ENCODE results near the gene PRICKLE2. TPM values are rescaled to one million over a fixed set of nuclear protein-coding genes. Genes with fewer than 3 reads are reported as not detected.

PRICKLE2 gene
- total RNA-seq, 1 experiment from 2014 or later = not detected

DNA sequence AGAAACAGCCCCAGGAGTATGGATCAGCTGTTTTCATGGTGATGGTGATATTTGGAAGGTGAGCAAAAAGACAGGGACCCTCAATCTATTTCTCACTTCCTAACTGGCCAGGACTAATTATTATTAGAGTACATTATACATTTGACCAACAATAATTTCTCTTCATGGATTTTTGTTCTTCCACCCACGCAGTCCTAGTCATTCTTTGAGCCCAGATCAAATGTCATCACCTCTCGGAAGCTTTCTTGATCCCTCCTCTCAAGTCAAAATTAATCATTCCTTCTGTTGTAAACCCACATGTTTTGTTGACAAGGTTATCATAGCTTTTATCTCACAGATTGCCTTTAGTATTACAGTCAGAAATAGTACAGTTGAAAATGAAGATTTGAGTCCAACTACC lies 29.2 kb upstream of the PRICKLE2 start:
- DNase-seq (ENCODE audit: extremely low read depth, low read depth) = no peak

DNA sequence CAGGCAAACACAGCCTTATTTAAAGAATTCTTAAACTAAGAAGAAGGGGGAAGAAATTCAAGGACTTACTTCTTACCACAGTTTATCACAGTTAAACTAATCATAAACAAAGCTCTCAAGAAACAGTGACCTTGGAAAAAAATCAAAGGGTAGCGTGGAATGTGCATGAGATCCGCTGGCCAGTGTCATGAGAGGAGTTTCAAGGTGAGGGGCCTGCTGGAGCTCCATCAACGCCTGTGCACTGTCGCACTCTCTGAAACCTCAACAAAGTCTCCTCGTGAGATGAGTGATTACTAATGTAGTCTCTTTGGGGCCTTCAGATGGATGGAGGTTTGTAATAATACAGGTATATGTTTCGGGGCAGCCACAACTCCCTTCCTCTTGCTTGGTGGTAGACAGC lies 28.4 kb upstream of the PRICKLE2 start:
- no peak for DNase-seq (ENCODE audit: extremely low read depth, low read depth)

DNA sequence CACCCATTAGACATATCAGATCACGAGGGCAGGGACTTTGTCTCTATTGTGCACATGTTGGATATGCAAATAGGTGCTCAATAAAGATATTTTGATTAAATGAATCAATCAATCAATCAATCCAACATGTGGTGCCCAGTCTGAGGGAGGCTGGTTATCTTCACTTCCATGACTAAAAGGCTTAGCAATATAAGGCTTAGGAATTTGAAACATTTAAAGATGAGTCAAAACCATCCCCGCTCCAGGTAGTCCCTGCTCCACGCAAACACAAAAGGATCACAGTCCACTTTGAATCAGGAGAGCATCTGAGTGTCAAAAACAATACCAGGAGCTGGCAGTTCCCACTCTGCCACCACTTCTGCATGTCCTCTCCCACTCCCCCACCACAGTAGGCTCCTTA lies 25.8 kb upstream of the PRICKLE2 start:
- no peak for DNase-seq (ENCODE audit: extremely low read depth, low read depth)

DNA sequence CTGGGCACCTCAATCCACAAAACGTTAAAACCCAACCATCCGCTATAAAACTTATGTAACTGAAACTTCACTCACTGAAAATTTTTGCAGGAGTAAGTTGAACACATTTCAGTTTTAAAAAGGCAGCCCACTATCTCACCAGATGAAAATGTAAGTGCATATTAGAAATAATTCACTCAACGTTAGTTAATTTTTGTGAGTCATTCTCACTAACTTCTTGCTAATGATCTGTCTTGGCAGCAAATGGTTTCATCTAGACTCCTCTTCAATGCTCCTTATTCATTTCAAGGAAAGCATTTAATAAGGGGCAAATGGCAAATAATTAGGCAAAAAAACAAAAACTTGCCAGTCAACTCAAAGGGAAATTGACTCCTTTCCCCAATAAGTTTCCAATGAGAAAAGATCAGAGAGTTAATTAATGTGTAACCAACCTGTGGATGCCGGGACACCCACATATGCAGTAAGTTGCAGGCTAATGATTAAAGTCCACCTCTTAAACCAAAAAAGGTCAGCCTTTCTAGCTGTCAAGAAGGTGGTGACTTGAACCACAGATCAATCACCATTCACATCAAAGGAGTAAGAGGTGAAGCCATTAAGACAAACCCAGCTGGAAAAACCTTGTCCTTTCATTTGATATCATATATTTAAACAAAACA lies 22.9 kb upstream of the PRICKLE2 start:
- no peak for DNase-seq (ENCODE audit: extremely low read depth, low read depth)

DNA sequence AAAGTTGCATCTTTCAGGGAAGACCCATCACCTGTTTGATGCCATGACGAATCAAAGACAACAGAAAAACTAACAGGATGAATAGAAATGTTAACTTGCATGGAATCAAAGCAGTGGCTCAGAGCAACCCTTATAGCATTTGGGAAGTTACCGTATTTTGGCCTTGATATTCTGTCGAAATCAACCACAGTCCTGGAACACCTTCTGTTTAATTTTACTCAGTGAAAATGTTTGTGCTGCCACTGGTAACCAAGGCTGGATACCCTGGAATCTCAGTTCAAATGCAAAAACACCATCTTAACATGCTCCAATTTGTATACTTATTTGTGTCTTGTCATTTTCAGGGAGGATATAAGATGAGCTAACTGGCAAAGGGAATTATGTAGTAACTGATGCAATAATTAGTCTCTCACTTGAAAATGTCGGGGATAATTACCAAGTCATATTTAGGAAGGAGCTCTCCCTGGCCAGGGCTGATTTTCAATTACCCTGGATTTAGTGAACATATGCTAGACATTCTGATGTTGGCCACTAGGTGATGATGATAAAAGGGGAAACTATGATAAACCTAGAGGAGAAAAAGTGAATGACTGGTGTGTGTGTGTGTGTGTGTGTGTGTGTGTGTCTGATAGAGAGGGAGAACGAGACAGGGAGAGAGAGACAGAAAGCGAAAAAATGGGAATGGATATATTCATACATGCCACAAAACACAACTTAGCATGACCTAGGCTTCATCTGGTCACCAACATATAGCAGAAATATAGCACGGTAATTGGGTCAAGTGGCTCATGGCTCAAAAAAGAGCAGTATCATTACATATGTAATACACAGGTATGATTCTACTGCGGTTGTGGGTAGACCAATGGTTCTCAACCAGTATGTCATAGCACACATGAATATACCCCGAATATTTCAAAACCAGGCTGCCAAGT lies 19.0 kb upstream of the PRICKLE2 start:
- peak; percentile 5 for DNase-seq (ENCODE audit: extremely low read depth, low read depth)

DNA sequence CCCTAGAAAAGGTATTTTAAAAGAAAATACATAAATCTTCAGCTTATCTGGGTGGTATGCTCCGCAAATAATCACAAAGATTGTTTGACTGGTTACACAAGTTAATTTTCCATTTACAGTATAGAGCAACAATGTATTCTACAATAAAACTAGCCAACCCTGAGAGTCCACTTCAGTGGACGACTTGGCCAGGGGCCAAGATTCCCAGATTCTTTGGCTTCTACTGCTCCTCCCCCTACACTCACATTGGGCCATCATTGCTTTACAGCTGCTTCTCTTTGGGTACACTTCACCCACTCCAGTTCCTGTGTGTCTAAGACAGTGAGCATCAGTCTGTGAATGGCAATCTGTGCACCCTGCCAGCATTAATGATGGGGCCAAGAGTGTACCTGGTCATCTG lies 17.2 kb upstream of the PRICKLE2 start:
- DNase-seq (ENCODE audit: extremely low read depth, low read depth) = no peak

DNA sequence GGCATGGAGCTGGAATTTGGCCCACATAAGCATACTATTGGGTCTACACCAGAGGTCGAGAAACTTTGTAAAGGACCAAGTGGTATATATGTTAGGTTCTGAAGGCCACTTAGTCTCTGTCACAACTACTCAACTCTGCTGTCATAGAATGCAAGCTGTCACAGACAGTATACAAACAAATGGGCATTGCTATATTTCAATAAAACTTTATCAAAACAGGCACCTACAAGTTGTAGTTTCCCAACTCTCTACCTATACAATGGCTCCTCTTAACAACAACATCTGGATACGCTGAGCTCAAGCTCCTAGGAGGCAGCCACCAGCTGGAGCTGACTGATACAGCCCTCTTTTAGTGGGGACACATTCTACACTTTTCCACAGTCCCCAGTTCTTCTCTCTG lies 15.7 kb upstream of the PRICKLE2 start:
- no peak for DNase-seq (ENCODE audit: extremely low read depth, low read depth)

DNA sequence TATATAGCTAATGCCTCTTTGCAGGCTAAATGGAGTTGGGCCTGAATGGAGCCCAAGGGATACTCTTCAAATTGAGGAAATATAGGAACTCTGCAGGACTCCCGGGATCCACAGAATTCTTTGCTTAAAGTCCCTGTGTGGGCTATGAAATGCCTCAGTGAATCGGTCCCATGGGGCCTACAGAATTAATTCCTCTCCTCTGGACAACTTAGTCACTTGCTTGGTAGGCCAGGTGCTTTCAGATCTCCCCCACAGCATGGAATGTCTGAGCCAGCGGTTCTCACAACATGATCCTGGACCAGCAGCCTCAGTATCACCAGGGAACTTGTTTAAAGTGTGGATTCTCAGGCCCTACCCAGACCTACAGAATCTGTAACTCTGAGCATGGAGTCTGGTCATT lies 15.1 kb upstream of the PRICKLE2 start:
- no peak for DNase-seq (ENCODE audit: extremely low read depth, low read depth)

DNA sequence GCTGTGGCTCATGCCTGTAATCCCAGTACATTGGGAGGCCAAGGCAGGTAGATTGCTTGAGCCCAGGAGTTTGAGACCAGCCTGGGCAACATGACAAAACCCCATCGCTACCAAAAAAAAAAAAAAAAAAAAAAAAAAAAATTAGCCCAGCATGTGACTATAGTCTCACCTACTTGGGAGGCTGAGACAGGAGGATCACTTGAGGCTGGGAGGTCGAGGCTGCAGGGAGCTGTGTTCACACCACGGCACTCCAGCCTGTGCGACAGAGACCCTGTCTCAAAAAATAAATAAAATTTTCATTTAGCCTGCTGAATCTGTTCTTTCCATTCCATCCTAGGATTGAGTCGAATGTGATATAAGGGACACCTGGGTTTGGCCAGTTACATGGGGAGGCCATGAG lies 14.6 kb upstream of the PRICKLE2 start:
- DNase-seq (ENCODE audit: extremely low read depth, low read depth) = no peak

DNA sequence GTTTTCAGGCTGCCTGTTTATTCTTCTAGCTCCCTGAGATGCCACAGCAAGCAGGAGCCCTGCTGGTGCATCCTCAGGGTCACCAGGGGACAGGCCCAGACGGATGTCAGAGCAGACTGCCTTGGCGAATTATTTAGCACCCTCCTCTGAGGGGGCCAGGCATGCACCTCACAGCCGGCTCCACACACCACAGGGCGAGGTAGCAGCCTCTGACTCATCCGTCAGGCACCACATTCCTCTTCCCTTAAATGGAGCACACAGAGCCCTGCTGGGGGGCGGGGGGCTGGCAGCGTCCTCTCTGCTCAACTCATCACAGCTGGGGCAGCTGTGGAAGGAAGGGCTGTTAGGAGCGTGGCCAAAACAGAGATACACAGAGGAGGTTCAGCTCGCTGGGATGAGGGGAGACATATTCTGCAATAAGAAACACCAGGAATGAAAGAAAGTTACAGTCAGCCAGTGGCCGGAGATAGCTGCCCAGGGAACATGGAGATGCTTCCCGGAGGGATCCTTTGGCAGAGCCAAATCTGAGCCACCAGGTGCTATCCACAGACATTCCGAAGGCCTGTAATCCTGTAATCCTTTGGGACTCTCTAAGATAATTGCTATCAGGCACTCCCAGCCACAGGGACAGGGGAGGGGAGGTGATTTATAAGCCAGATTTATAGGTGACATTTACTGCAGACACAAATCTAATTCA lies 13.9 kb upstream of the PRICKLE2 start:
- no peak for DNase-seq (ENCODE audit: extremely low read depth, low read depth)

DNA sequence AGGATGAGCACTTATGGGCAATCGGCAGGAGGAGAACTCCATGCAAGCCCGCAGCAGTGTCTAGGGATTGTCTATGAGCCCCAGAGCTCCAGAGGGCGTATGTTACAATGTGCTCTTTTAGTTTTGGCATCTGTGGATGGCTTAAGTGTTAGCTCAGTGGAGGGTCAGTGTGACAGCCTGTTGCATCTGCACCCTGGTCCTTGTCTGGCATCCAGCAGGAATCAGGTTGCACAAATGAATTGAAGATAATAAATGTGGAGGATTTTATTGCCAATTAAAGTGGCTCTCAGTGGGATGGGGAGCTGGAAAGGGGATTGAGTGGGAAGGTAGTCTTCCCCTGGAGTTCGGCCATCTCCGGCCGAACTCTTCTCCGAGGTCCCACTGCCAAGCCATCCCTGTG lies 11.8 kb upstream of the PRICKLE2 start:
- no peak for DNase-seq (ENCODE audit: extremely low read depth, low read depth)

DNA sequence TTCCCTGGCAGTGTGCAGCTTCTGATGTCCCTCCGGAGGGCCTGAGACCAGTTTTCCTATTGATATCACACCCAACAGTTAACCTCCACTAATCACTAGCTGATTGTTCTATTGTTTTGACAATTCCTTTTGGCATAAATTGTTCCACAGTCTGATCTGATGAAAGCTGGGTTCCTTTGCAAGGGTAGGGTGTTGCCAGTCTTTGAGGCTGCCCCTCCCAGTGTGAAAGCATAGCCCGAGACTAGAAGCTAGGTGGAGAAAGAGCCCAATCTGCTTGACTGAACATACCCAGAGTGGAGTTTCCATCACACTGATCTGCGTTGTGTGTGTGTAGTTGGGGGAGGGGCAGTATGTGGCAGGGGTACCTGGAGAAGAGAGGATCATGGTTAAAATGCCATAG lies 10.3 kb upstream of the PRICKLE2 start:
- no peak for DNase-seq (ENCODE audit: extremely low read depth, low read depth)

DNA sequence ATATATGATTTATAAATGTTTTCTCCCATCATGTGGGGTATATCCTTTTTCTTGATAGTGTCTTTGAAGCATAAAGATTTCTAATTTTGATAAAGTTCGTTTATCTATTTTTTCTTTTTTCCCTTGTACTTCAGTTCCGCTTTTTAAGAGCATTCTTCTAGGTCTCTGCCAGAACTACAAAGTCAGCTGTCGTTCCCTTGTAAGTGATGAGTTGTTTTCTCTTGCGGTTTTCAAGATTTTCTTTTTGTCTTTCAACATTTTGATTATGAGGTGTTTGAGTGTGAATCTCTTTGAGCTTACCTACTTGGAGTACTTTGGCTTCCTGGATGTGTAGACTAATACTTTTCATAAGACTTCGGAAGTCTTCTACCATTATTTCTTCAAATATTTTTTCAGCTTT lies 9.3 kb upstream of the PRICKLE2 start:
- no peak for DNase-seq (ENCODE audit: extremely low read depth, low read depth)

DNA sequence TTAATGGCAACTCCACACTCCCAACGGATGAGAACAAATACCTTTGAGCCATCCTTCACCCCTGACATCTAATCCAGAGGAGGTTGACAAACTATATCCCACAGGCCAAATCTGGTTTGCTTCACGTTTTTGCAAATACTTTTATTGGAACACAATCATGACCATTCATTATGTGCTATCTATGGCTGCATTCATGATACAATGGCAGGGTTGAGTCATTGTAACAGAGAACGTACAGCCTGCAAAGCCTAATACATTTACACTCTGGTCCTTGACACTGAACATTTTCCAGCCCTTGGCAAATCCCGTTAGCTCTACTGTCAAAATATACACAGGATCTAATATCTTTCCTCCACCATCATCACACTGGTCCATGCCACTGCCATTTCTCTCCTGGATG lies 7.6 kb upstream of the PRICKLE2 start:
- DNase-seq (ENCODE audit: extremely low read depth, low read depth) = no peak

DNA sequence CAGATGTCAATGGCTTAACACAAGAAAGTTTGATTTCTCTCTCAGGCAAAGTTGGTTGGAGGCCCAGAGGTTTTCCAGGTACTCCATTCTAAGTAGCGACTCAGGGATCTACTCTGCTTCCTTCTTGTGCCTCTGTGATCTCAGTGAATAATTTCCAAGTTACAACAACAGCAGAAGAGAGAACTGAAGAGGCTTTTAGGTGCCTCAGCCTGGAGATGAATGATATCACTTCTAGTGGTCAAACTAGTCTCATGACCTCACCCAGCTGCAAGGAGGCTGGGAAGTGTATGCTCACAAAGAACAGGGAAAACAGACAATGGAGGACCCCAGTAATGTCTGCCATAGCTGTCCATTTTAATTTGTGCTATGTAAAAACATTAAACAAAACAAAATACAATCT lies 4.6 kb upstream of the PRICKLE2 start:
- no peak for DNase-seq (ENCODE audit: extremely low read depth, low read depth)

DNA sequence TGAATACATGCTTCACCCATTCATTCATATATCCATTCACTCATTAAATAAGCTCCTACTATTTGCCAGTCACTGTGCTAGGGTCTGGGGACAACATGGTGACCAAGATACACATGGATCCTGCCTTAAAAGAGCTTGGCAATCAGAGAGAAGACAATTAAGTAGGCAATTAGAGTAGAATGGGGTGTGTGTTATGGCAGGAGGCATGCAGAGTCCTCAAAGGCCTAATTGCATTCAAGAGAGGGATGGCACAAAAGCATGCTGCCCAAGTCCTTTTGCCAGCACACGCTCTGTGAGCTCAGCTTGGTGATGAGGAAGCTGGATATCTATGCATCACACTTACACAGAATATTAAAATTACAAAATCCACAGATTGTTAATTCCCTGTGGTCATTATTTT lies 2.8 kb upstream of the PRICKLE2 start:
- DNase-seq (ENCODE audit: extremely low read depth, low read depth) = no peak

DNA sequence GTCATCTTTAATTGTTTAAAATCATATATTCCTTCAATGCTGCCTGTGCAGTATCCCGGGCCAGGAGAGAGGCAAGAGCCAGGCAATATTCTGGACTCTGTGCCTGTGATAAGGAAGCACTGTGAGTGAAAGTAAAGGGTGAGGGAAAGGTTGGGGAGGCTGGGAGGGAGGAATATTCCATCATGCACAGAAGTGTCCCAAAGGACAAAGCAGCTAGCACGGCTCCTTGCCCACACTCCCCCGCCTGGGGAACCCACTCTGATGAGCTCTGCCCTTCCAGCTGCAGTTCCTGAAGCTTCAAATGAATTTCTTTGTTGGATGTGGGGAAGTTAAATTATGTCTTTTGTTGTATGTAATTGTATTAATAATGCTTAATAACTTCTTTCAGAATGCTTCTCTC lies 1.5 kb upstream of the PRICKLE2 start:
- no peak for DNase-seq (ENCODE audit: extremely low read depth, low read depth)

DNA sequence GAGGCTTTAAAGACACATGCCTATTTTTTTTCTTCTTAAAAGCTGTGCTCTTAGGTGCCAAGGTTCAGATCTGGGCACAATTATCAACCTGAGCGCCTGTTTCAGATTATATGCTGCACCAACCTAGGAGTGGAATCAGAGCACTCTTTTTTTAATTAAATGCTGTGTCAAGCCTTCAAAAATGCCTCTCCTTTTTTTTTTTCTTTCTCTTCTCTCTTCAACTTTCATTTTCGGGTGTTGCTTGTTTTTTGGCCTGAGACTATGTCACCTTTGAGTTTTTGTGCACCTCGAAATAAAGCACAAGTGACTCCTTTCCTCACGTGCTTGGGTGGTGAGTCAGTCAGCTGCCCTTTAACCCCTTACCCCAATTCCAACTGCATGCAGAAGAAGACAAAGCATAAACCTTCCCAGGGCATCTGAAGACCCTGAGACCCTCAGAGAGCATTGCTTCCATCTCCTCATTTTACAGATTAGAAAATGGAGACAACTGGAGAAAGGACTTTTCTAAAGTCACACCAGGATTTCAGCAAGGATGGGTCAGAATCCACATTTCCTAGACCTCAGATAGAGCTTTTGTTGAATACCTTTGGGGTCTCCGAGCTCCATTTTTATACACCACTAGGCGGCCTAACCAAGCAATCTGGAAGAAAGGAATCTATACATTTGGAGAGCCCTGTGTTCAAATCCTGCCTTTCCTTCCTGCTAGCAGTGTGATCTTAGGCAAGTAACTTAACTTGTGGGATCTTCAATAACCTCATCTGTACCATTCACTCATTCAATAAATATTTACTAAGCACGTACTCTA lies 631 bp upstream of the PRICKLE2 start:
- DNase-seq (ENCODE audit: extremely low read depth, low read depth) = no peak

DNA sequence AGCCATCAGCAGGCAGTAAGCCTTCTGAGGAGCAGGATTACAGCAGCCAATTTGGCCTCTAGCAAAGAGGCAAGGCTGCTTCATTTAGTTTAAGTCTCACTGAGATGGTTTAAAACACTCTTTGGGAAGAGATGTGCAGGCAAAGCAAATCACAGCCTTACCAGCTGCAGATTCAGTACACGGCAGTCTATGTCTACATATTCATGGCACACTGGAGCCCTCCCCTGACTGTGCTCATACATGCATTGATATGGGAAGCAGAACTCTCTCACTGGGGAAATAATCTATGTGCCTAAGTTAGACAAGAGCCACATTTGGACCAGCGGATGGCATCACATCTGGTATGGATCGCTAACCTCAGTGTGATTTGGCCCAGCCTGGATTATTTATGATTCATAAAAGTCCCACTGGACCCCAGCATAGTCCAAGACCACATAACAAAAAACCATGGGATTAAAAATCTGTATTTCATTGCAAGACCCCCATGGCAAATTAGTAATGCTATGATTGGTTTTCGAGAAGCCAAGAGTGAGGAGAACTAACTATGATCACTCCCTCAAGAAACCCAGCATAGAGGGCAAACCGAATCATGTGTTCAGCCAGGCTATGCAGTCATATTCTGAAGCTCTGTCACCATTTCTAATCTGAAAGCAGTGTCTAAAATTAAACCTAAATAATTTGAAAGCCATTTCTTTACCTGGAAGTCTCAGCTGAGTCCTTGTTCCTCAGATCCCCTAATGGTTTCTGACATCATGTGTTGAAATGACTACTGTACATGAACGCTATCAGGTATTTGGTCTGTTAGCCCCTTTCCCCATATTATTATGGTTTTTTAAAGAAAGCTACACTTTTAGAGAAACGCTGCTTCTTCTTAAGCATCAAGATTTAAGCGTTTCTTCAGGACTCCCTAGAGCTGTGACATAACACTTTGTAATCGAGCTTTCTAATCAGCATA lies 1.2 kb downstream of the PRICKLE2 start:
- no peak for DNase-seq (ENCODE audit: extremely low read depth, low read depth)

Measured in NCI-H460 (cell line).